MM.1S (cell line): ENCODE results near the gene FYCO1.

ENCODE experiments used
- EZH2 ChIP-seq: fragments of 300-600 bp; sonication (generic); optimal IDR thresholded peaks from 2 replicates; pipeline ENCODE3; 2017; ENCODE audit warnings: low read depth, mild to moderate bottlenecking, antibody characterized with exemption, low read length, mixed read lengths
- EZH2phosphoT487 ChIP-seq: fragments of 300-600 bp; sonication (generic); IDR thresholded peaks from 2 replicates; pipeline ENCODE4 v1.6.1; 2018; ENCODE audit warnings: antibody characterized with exemption, low read length
- TF ChIP-seq, protein P1 (sequence below): fragments of 300-600 bp; sonication (generic); IDR thresholded peaks from 2 replicates; pipeline ENCODE4 v1.5.1; 2016; ENCODE audit warnings: antibody characterized with exemption, low read length, mixed read lengths

DNA sequence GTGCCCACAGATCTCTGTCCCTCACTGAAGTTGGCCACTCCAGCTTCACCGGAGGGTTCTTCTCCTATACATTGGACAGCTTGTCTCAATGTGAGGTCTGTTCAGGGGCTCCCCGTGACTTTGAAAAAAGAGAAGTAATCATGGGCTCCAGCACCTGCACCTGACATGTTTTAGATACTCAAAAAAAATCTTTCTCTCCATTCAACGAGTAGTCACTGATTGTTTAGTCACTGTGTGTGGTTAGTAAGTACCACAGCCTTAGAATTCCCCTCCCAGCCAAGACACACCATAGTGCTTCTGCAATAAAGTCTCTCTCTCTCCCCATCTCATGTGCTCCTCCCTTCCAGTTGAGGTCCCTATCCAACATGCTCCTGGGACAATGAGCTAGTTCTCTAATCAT lies 90.7 kb downstream of the FYCO1 start:
- TF ChIP-seq, protein P1, sequence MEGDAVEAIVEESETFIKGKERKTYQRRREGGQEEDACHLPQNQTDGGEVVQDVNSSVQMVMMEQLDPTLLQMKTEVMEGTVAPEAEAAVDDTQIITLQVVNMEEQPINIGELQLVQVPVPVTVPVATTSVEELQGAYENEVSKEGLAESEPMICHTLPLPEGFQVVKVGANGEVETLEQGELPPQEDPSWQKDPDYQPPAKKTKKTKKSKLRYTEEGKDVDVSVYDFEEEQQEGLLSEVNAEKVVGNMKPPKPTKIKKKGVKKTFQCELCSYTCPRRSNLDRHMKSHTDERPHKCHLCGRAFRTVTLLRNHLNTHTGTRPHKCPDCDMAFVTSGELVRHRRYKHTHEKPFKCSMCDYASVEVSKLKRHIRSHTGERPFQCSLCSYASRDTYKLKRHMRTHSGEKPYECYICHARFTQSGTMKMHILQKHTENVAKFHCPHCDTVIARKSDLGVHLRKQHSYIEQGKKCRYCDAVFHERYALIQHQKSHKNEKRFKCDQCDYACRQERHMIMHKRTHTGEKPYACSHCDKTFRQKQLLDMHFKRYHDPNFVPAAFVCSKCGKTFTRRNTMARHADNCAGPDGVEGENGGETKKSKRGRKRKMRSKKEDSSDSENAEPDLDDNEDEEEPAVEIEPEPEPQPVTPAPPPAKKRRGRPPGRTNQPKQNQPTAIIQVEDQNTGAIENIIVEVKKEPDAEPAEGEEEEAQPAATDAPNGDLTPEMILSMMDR, result no peak
- TF ChIP-seq EZH2 (no peak), EZH2phosphoT487 (no peak)
